Cardiac muscle cell (in vitro differentiated cells and primary cell): ENCODE results near the gene GPR84. TPM values are rescaled to one million over a fixed set of nuclear protein-coding genes. Genes with fewer than 3 reads are reported as not detected.

ENCODE experiments used
- DNase-seq, 2 donors: peaks; one replicate each; pipeline versions ENCODE4 v3.0.0 to v3.0.0-alpha.2; 2010 to 2017; ENCODE audit warnings: low read depth in 1 of 2, low spot score in 1 of 2
- H3K27ac ChIP-seq: fragments of 200-600 bp; sonication (generic); 2 replicates; pipeline ENCODE4 v1.5.1; 2016
- H3K27me3 ChIP-seq: fragments of 200-600 bp; sonication (generic); 2 replicates; pipeline ENCODE4 v1.6.0; 2016; ENCODE audit warnings: control low read depth
- H3K36me3 ChIP-seq: fragments of 200-600 bp; sonication (generic); 2 replicates; pipeline ENCODE4 v1.5.1; 2016; ENCODE audit warnings: control low read depth
- H3K4me1 ChIP-seq: fragments of 200-600 bp; sonication (generic); 2 replicates; pipeline ENCODE4 v1.8.1; 2017; ENCODE audit warnings: low read depth, mild to moderate bottlenecking, mixed run types
- H3K4me3 ChIP-seq: fragments of 200-600 bp; sonication (generic); 2 replicates; pipeline ENCODE4 v1.5.1; 2016; ENCODE audit warnings: mild to moderate bottlenecking
- H3K9me3 ChIP-seq: fragments of 200-600 bp; sonication (generic); 2 replicates; pipeline ENCODE4 v1.5.1; 2017; ENCODE audit warnings: low read depth, mild to moderate bottlenecking, control low read depth
- polyA plus RNA-seq: library from polyadenylated mRNA; unstranded; fragments of >200 nt; fragmentation: Nextera tagmentation; extraction: Ambion mirVana; gene quantifications from 2 replicates; pipeline ENCODE4 v1.2.1, GENCODE V29; 2016
- total RNA-seq: library from RNA; depleted of rRNA; stranded (reverse); fragments of >200 nt; gene quantifications from 2 replicates; pipeline ENCODE4 v1.2.3, GENCODE V29; 2016
- TF ChIP-seq, protein P1 (sequence below): IDR thresholded peaks from 2 replicates; pipeline ENCODE4 v1.5.1; 2012; ENCODE audit warnings: low read depth, mild to moderate bottlenecking, low read length

GPR84 gene
- total and polyA plus RNA-seq, 2 experiments from 2014 or later, result 0.09 TPM; not detected in 1

GRCh38 chr12:54321363-54321762 is 42.9 kb downstream of the GPR84 start:
- Histone ChIP-seq H3K36me3 (no peaks in the 10 kb centered on the region), H3K27me3 (no peaks in the 10 kb centered on the region), H3K4me3 (no peak overlapping the region), H3K27ac (no peak overlapping the region), H3K9me3 (no peaks in the 10 kb centered on the region), H3K4me1 (no peaks in the 10 kb centered on the region)
- TF ChIP-seq, protein P1, sequence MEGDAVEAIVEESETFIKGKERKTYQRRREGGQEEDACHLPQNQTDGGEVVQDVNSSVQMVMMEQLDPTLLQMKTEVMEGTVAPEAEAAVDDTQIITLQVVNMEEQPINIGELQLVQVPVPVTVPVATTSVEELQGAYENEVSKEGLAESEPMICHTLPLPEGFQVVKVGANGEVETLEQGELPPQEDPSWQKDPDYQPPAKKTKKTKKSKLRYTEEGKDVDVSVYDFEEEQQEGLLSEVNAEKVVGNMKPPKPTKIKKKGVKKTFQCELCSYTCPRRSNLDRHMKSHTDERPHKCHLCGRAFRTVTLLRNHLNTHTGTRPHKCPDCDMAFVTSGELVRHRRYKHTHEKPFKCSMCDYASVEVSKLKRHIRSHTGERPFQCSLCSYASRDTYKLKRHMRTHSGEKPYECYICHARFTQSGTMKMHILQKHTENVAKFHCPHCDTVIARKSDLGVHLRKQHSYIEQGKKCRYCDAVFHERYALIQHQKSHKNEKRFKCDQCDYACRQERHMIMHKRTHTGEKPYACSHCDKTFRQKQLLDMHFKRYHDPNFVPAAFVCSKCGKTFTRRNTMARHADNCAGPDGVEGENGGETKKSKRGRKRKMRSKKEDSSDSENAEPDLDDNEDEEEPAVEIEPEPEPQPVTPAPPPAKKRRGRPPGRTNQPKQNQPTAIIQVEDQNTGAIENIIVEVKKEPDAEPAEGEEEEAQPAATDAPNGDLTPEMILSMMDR, result no peak
- DNase-seq, result no peak

Other genes starting within 250 kb of the GPR84 start
- 54.2 and 57.2 TPM in 2 replicates for gene SMUG1, start 175.5 kb downstream of the GPR84 start, total RNA-seq
- gene SMUG1, start 175.5 kb downstream of the GPR84 start, polyA plus RNA-seq, result 39.8 and 50.9 TPM in 2 replicates
- 72.7 and 98.3 TPM in 2 replicates for gene CBX5, start 84.4 kb downstream of the GPR84 start, total RNA-seq
- gene CBX5, start 84.4 kb downstream of the GPR84 start, polyA plus RNA-seq, result 49.5 and 63.9 TPM in 2 replicates
- gene HNRNPA1, start 83.8 kb downstream of the GPR84 start, total RNA-seq, result 782 and 963 TPM in 2 replicates
- gene HNRNPA1, start 83.8 kb downstream of the GPR84 start, polyA plus RNA-seq, result 794 and 804 TPM in 2 replicates
- 4.9 and 9.9 TPM in 2 replicates for gene NFE2, start 63.5 kb downstream of the GPR84 start, total RNA-seq
- 8.4 and 10.1 TPM in 2 replicates for gene NFE2, start 63.5 kb downstream of the GPR84 start, polyA plus RNA-seq
- gene COPZ1, start 39.4 kb downstream of the GPR84 start, total RNA-seq, result 131 and 152 TPM in 2 replicates
- gene COPZ1, start 39.4 kb downstream of the GPR84 start, polyA plus RNA-seq, result 213 and 233 TPM in 2 replicates
- 13.0 and 20.0 TPM in 2 replicates for gene ZNF385A, start 20.2 kb upstream of the GPR84 start, total RNA-seq
- 13.4 and 16.0 TPM in 2 replicates for gene ZNF385A, start 20.2 kb upstream of the GPR84 start, polyA plus RNA-seq
- gene ITGA5, start 54.8 kb upstream of the GPR84 start, total RNA-seq, result 45.9 and 55.8 TPM in 2 replicates
- 52.6 and 53.2 TPM in 2 replicates for gene ITGA5, start 54.8 kb upstream of the GPR84 start, polyA plus RNA-seq
- not detected in 2 replicates for gene GTSF1, start 109.1 kb upstream of the GPR84 start, total RNA-seq
- gene GTSF1, start 109.1 kb upstream of the GPR84 start, polyA plus RNA-seq, result 0.40 TPM in 1 of 2 replicates, not detected in the other
- gene NCKAP1L, start 133.3 kb upstream of the GPR84 start, total RNA-seq, result 0.06 and 0.28 TPM in 2 replicates
- 0.07 and 0.19 TPM in 2 replicates for gene NCKAP1L, start 133.3 kb upstream of the GPR84 start, polyA plus RNA-seq
- gene PDE1B, start 185.1 kb upstream of the GPR84 start, total RNA-seq, result 17.0 and 23.7 TPM in 2 replicates
- 22.1 and 25.6 TPM in 2 replicates for gene PDE1B, start 185.1 kb upstream of the GPR84 start, polyA plus RNA-seq
- 138 and 154 TPM in 2 replicates for gene PPP1R1A, start 224.2 kb upstream of the GPR84 start, total RNA-seq
- 196 and 266 TPM in 2 replicates for gene PPP1R1A, start 224.2 kb upstream of the GPR84 start, polyA plus RNA-seq